Activated CD8-positive, alpha-beta memory T cell treated with anti-CD3 and anti-CD28 coated beads for 48 hours (primary cell): ENCODE data around the gene ATMIN.

Experiments
- DNase-seq, 3 experiments: peaks; one replicate each; pipeline ENCODE4 v3.0.0-alpha.2; 2020; ENCODE audit warnings: low read depth in 2 of 3, low spot score in 2 of 3

ATMIN gene

DNA sequence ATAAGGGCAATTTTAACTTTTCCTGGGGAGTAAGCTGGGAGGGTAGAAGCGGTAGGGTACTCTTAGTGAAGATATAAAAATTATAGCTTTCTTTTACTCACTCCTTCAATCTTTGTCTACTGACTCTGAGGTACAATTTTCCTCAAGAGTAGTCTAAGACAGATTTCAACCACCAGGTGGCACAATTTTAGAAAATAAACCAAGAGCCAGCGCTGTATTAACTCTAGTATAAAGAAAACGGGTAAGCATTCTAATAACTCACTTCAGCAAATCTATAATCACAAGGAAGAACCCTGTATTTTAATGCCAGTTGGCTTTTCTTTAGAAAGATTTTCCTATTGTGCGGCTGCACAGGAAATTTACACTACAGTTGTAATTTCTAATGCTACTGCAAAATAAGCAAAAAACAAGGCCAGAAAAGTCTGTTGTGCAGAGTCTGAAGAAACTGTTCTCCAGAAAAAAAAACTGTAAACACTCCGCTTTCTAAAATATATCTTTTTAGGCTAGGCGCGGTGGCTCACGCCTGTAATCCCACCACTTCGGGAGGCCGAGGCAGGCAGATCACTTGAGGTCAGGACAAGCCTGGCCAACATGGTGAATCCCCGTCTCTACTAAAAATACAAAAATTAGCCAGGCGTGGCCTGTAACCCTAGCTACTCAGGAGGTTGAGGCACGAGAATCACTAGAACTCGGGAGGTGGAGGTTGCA, 30.8 kb upstream of the ATMIN start:
- DNase-seq, result no peak

DNA sequence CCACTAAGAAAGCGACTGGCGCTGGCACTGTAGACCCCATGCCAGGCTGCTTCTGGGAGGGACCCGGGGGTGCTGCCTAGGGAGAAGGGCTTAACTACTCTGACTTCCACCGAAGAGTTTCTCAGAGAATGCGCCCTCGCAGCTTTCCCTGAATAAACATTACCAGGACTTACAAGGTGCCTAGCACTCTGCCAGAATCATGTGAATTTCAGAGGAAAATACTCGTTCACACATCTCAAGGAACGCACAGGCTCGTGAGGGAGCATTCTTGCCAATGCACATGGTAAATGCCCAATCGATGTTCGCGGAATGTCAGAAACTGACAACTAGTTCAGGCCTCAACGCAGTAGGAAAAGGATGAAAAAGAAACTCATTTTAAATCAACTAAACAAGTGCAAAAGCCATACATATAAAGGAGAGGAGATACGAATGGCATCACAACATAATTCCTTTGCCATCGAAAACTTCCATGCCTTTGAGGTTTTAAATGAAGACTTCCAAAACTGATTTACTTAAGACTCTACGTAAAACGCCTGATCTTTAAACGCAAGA, 30.0 kb upstream of the ATMIN start:
- no peak for DNase-seq

DNA sequence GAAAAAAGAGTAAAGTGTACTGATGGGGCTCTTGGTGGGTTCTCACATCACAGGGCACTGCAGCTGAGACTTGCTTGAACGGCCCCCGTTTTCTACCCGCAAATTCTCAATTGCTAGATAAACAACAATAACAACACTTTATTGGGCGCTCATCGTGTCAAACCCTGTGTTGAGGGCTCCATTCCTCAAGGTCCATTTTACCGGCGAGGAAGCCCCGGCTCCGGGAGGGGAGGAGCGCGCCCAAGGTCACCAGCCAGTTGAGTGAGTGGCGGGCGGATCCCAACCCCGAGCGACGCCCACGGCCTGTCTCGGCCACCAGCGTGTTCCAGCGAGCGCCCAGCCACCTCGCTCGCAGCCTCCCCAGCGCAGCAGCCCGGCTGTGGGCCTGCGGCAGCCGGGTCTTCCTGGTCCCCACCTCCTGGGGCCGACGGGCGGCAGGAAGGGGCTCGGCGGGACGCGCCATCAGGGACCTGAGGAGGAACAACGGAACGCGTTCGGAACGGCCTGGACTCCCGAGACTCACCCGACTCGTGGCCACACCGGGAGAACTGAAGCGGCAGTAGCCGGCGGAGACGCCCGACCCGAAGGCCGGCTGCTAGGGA, 29.3 kb upstream of the ATMIN start:
- peak; percentile 55 to 61 (median 56) for DNase-seq

DNA sequence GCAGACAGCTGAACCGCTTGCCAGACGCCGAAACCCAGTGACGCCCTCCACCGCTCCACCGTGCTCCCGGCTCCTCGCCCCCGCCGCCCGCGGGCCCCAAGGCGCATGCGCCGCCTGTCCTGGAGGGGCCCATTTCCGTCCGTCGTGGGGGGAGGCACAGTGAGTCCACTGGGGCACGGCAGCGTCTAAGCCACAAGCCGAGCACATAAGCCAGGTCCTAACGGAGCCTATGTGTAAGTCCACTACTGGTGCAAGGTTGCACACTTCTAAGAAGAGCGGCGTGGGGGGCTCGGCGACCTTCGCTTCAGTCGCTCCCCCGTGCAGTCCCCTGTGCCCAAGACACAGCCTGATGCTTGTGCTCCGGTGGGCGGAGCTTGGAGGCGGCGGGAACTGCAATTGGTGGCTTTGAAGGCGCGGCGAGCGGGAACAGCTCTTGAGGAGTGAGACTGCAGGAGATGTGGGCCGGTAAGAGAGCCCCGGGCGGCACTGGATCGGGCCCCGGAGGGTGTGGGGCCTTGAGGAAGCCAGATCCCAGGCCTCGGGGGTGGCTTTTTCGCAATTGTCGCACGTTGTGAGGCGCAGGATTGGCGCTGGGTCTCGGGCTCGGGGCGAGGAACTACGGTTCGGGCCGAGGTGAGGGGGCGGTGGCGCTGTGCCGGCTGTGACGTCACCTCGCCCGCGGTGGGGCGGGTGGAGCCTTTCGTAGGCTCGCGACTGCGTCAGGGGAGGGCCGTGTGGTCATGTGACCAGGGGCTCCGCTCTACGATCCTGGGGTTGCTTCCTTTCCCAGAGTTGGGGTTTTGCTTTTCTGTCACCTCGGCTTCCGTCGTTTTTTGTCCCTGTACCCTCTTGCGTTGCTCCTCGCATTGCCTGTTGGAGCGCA, 28.6 kb upstream of the ATMIN start, which contains the start of the genes CENPN and CMC2:
TSS of gene CENPN (plus strand) at position 402 of the 883 bp plus-strand sequence. CDS start 4,726 bp downstream, outside the sequence.
TSS of gene CMC2 (minus strand) at position 73 of the 883 bp plus-strand sequence. CDS start 9,491 bp downstream, outside the sequence.
- DNase-seq, result peak; percentile 84 to 93 (median 91)

DNA sequence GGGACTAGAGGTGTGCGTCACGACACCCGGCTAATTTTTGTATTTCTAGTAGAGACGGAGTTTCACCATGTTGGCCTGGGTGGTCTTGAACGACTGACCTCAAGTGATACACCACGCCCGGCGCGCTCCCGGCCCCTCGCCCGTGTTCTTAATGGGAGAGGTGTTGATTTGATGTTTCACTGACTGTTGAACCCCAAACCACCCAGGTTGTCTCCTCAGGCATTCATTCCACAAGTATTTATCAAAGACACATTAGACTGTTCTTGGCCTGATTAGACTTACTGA, 27.2 kb upstream of the ATMIN start:
- DNase-seq, result no peak

DNA sequence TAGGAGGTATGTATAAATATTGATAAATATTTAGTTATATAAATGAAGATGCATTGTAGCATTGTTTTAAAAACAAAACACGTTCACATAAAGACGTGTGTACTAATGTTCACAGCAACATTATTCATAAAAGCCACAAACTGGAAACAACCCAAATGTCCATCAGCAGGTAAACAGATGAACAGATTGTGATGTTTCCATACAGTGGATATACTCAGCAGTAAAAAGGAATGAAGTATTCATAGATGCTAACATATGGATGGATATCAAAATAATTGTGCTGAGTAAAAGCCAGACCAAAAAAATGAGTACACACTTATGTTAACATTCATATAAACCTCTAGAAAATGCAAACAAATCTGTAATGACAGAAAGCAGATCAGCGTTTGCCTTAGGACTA, 22.7 kb upstream of the ATMIN start:
- no peak for DNase-seq

DNA sequence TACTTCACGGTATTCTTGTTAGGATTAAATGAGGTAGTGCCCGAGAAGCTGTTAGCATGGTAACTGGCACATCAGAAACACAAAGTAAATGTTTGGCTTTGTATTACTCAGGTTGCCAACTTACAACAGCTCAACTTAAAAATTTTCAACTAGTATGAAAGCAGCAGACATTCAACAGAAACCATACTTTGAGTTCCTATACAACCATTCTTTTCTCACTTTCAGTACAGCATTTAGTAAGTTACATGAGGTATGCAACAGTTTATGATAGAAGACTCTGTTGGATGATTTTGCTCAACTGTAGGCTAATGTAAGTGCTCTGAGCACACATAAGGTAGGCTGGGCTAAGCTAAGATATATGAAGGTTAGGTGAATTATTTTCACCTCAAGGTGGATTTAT, 21.0 kb upstream of the ATMIN start:
- no peak for DNase-seq

DNA sequence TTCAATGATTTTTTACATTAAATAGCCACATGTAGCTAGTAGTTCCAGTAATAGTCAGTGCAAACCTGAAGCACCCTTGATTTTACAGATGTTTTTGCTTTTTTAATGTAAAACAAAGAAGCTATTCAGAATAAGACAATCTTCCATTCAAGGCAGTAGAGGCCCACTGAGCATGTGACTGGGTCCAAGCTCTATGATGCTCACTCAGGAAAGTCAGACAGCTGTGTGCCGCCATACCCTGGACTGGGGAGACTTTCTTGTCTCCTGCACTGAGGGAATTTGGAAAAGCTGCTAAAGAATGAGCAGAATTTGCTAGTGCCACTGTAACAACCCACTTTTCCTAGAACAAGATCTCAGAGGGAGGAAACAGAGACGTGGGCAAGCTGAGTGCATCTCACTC, 17.1 kb upstream of the ATMIN start:
- DNase-seq, result no peak

DNA sequence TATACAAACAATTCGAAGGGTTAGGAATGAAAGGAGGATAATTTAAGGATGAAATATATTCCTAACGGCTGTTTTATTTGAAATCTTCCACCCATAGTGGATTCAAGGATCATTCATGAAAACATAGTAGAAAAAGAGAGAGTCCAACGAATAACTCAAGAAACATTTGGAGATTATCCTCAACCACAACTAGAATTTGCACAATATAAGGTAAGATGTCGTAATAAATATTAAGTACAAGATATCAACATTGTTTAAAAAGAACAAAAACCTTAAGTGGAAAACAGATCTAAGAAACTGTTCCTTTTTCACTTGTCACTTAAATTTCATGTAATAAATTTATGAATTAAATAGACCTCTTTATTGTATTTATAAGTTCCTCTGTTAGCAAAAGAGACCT, 9.2 kb upstream of the ATMIN start:
- no peak for DNase-seq

DNA sequence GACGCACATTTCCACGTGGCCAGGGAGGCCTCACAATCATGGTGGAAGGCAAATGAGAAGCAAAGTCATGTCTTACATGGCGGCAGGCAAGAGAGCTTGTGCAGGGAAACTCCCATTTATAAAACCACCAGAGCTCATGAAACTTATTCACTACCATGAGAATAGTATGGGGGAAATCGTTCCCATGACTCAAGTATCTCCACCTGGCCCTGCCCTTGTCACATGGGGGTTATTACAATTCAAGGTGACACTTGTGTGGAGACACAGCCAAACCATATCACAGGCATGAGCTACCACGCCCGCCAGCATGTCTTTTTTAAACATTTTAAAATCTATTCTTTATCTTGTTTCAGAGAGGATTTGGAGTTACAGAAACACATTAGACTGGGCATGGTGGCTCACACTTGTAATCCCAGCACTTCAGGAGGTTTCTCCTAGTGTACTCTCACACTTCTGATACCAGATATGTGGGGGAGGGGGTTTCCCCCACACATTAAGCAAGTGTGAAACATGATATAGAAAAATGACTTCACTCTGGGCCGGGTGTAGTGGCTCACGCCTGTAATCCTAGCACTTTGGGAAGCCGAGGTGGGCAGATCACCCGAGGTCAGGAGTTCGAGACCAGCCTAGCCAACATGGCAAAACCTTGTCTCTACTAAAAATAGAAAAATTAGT, 5.6 kb upstream of the ATMIN start:
- DNase-seq, result no peak

DNA sequence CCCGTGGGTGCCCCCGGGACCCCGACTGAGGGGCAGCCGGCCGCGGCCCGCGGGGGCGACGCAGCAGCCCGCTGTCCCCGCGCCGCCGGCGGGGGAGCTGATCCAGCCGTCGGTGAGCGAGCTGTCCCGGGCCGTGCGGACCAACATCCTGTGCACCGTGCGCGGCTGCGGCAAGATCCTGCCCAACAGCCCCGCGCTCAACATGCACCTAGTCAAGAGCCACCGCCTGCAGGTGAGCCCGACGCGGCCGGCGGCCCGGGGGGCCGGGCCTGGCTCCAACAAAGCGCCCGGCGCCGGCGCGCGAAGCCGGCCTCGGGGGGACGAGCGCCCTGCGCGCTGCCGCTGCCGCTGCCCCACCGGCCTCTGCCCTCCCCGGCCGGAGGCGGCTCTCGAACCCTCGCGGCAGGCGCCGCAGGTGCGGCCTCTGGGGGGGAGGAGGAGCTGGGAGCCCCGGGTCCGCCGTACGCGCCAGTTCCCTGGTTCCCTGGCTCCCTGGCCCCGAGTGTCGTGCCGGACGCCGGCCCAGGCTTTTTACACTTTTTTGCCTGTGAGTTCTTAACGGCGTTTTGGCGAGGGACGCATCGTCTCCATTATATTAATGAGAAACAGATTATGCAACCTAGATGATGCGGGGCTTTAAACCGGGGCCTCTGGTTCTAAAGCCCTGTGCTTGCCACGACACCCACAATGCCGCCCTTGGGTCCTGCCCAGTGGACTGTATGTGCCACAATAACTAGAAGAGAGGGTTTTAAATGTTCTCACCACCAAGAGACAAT, 521 bp downstream of the ATMIN start:
- DNase-seq, result peak in 2 of 3 experiments; percentile 12 to 16

DNA sequence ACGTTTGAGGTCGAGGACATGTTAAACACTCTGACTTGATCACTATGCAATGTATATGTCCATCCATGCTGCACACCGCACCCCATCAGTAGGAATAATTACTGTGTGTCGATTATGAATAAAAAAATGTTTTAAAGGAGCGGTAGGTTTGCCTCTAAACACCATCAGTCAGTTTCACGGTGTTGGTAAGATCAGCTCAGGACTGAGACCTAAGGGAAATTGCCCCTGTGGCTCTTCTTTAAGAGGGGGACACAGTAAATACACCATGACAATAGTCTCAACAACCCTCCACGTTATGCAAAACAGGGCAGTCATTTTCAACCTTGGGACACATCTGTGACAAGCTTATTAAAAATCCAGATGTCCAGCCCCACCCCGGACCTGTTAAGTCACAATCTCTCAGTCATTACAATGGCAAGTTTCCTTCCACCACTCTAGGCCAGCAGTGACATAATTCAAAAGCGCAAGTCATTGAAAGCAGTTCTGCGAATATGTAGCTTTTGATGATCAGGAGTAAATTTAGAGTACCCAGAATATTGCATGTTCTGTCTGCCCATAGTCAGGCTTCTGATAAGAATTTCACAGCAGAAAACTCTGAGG, 1.2 kb downstream of the ATMIN start:
- no peak for DNase-seq

DNA sequence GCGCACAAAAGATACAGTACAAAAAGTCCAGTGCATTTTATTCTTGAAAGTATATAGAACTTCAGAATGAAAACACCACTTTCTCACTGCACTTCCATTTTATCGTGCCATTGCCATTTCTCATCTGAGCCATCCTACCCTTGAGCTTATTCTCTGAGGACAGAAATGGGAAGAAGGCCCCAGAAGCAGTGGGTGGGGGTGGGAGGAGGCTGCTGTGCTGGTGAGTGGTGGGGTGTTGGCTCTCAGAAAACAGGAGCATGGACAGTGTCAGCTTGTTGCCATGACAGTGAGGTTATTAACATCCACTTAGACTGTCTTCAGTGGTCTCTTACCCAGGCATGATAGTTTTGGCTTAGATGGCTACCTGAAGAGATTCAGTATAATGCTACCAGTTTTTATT, 4.5 kb downstream of the ATMIN start:
- DNase-seq, result no peak

DNA sequence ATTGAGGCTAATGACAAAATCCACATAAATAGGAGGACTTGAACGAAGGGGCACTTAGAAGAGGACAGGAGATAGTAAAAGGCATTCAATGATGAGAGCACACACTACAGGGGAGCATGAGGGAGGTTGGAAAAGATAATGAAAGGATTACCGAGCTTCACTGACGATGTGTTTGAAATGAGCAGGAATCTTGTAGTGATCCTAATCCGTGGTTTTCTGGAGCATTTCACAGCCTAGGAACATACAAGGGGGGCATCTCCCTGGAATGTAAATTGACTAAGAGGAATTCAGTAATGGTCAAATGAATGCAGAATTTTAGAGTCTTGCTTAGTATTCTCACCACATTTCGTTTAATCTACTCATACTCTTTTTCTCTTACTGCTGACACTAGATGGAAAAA, 5.2 kb downstream of the ATMIN start:
- no peak for DNase-seq

DNA sequence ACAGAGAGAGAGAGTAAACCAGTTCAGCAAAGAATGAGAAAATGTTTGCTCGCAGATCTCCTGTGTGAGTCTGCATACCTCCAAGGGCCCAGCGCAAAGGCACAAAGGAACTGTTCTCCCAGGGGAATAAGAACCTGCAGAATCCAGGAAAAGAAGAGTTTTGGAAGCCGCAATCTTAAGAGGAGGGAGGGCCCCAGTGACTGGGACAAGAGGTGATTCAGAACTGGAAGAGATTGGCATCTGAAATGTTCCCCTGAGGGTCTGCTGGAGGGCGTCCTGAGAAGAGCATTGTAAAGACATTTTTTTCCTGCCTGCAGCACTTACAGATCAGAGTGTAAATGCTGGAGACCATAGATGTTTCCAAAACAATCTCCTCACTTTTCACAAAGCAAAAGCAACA, 6.1 kb downstream of the ATMIN start:
- DNase-seq, result no peak

DNA sequence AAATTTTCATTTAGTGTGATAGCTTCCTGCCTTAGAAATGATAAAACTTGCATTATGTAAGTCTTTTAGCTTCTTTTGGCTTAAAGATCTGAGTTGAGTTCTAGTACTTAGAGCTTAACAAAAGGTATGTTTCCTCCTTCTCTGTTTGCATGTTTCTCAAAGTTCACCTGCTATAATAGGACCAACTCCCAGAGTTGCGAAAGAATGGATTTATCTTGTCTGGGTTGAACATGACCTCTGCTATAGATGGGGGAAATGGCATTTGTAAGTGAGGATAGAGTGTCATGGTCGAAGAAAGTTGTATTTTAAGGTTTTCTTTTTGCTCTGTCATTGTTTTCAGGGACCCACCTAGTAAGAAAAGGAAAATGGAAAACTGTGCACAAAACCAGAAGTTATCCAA, 7.2 kb downstream of the ATMIN start:
- DNase-seq, result no peak

DNA sequence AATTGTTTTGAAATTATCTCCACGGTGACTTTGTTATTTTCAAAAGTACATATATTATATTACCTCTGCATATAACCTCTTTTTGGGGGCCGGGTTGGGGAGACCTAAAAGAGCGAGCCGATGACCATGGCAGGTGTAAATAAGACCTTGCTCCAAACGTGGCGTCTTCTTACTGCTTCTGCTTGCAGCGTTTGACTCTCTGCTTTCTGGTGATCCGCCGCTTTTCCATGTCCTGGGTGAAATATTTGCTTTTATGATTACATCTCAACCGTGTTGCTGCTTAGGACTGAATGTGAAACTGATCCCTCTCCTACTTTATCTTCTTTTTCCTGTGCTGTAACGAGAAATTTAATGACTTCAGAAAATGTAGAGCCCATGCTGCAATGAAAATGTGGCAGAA, 18.1 kb downstream of the ATMIN start:
- DNase-seq, result no peak

DNA sequence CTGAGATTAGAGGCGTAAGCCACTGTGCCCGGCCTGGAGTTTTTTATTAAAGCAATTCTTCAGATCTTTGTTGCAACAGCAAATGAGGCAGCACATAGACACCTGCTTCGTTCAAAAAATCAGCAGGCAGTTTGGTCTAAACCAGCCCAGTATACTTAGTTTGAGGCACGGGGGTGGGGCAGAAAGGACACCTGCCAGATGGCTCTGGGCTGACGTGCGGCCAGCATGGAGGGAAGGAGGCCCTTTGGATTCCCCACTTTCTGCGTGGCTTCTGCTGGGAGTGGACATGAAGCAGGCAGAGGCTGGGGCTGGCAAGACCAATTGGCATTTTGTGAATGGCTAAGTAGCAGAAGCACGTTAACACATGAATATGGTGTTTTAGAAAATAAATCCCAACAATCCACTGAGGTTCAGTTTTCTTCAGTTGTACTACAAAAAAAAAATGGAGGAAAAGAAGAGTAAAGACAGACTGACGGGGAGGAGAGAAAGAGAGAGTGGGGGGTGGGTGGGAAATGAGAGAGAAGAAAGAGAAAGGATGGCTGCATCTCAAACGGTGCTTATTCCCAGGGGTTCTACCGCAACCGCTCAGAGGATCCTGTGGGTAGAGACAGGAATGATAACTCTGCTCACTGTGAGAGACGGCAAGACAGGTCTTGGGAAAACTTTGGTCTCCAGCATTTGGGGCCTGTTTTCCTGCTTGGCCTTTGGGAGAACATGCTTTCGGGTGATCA, 25.1 kb downstream of the ATMIN start:
- DNase-seq, result no peak

DNA sequence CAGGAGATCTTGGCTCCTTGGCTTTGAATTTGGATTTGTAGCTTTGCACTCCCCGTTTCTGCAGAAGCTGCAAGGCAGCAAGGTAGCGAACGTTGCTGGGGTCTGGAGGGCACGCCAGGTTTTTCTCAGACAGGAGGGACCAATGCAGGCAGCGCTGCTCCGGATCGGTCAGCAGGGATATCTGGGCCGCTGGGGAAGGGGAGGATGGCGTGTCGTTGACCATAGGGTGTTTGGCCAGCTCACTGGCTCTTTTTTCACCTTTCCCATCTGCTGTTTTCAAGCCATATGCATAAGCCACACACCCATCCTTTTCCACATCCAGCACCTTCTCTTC, 25.6 kb downstream of the ATMIN start:
- no peak for DNase-seq
